Measurements from ENCODE around the gene BBOX1.
"Not testable (repeated sequence)": the region's sequence is repeated elsewhere in the genome, so short reads cannot be mapped to it uniquely, and the experiment has no call there.

BBOX1 gene

DNA sequence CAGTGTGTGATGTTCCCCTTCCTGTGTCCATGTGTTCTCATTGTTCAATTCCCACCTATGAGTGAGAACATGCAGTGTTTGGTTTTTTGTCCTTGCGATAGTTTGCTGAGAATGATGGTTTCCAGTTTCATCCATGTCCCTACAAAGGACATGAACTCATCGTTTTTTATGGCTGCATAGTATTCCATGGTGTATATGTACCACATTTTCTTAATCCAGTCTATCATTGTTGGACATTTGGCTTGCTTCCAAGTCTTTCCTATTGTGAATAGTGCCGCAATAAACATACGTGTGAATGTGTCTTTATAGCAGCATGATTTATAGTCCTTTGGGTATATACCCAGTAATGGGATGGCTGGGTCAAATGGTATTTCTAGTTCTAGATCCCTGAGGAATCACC is 134.9 kb downstream of the BBOX1 start:
- H3K27ac ChIP-seq (ENCODE audit: low read length, poor library complexity, severe bottlenecking); H3K9me3 ChIP-seq (ENCODE audit: control insufficient read depth, low read length); H2BK15ac ChIP-seq (ENCODE audit: low read depth, poor library complexity, severe bottlenecking); H3K27me3 ChIP-seq (ENCODE audit: control insufficient read depth in 1 of 2, insufficient read depth in 1 of 2, low read length in 2 of 2); H4K91ac ChIP-seq (ENCODE audit: low read length); H3K23ac ChIP-seq (ENCODE audit: low read length in 2 of 2); H3K79me1 ChIP-seq (replicated peaks; ENCODE audit: low read length, poor library complexity, severe bottlenecking); H2BK120ac ChIP-seq (ENCODE audit: low read depth, low read length); H3K4ac ChIP-seq (ENCODE audit: low read depth in 1 of 2, low read length in 2 of 2); H3K36me3 ChIP-seq (ENCODE audit: control insufficient read depth in 1 of 2, insufficient read depth in 2 of 2, low read depth in 1 of 2, low read length in 2 of 2); DNase-seq; H3K14ac ChIP-seq (ENCODE audit: low read length in 2 of 2); H3K18ac ChIP-seq (ENCODE audit: low read depth in 1 of 2, low read length in 2 of 2); H3K4me3 ChIP-seq (ENCODE audit: insufficient read depth in 1 of 2, low read depth in 1 of 2, low read length in 2 of 2); H4K8ac ChIP-seq (ENCODE audit: low read length); H2AFZ ChIP-seq (ENCODE audit: low read depth, low read length); H3K4me1 ChIP-seq (ENCODE audit: control insufficient read depth, insufficient read depth, low read depth, low read length); H2BK5ac ChIP-seq (ENCODE audit: low read depth, low read length, poor library complexity, severe bottlenecking); H2BK12ac ChIP-seq (ENCODE audit: low read length in 2 of 2); H3K9ac ChIP-seq (ENCODE audit: low read length); H2AK5ac ChIP-seq (ENCODE audit: low read length, severe bottlenecking); H3K4me2 ChIP-seq (ENCODE audit: low read length, poor library complexity, severe bottlenecking): not testable (repeated sequence)
- no CpG with 5 or more reads among the region's 4 CpGs for WGBS

Measured in mesenchymal stem cell (in vitro differentiated cells and primary cell).